Central memory CD8-positive, alpha-beta T cell (primary cell): Measurements from ENCODE around the gene AQP7.
A peak's percentile ranks its signal among the peaks of the same experiment; 100 is the strongest.
"Not testable (repeated sequence)": the region's sequence is repeated elsewhere in the genome, so short reads cannot be mapped to it uniquely, and the experiment has no call there.

Experiments used
- ATAC-seq: fragments of 150-1000 bp; cut with Tn5 transposase; replicated peaks from 2 replicates; pipeline ENCODE4 v1.10.0; 2022; ENCODE audit warnings: mild to moderate bottlenecking, moderate FRiP score, moderate number of reproducible peaks; ENCODE audit not compliant: poor library complexity, severe bottlenecking; ENCODE audit errors: extremely low read depth
- DNase-seq, 2 donors: peaks; one replicate each; pipeline ENCODE4 v3.0.0; 2021; ENCODE audit warnings: low spot score in 2 of 2
- H3K27ac Mint-ChIP-seq: one replicate; pipeline ENCODE4 v1.8.0; 2022; ENCODE audit warnings: low read depth, mild to moderate bottlenecking, moderate library complexity, mixed read lengths
- H3K27me3 Mint-ChIP-seq: one replicate; pipeline ENCODE4 v1.8.0; 2022; ENCODE audit warnings: mixed read lengths
- H3K36me3 Mint-ChIP-seq: one replicate; pipeline ENCODE4 v1.8.0; 2022; ENCODE audit warnings: mild to moderate bottlenecking, moderate library complexity, mixed read lengths; ENCODE audit not compliant: insufficient read depth
- H3K4me1 Mint-ChIP-seq: one replicate; pipeline ENCODE4 v1.8.0; 2022; ENCODE audit warnings: mixed read lengths
- H3K4me3 Mint-ChIP-seq: one replicate; pipeline ENCODE4 v1.8.0; 2022; ENCODE audit warnings: mild to moderate bottlenecking, moderate library complexity, mixed read lengths
- H3K9me3 Mint-ChIP-seq: one replicate; pipeline ENCODE4 v1.8.0; 2022; ENCODE audit warnings: mixed read lengths

Gene AQP7

GRCh38 chr9:33403941-33404787 is 1.8 kb upstream of the AQP7 start:
- peak overlapping the region; percentile 81 for H3K27ac Mint-ChIP-seq
- H3K27me3 Mint-ChIP-seq, result no peaks in the 10 kb centered on the region
- ATAC-seq (no peak), DNase-seq (no peak)
- no peaks in the 10 kb centered on the region for H3K36me3 Mint-ChIP-seq
- no peaks in the 10 kb centered on the region for H3K4me1 Mint-ChIP-seq
- no peaks in the 10 kb centered on the region for H3K9me3 Mint-ChIP-seq
- no peak overlapping the region for H3K4me3 Mint-ChIP-seq

GRCh38 chr9:33401809-33402208 is 559 bp downstream of the AQP7 start:
- DNase-seq, H3K27me3 Mint-ChIP-seq, H3K4me3 Mint-ChIP-seq, H3K36me3 Mint-ChIP-seq, H3K27ac Mint-ChIP-seq, H3K9me3 Mint-ChIP-seq, ATAC-seq, H3K4me1 Mint-ChIP-seq: not testable (repeated sequence)

GRCh38 chr9:33399047-33399446 is 3.3 kb downstream of the AQP7 start:
- not testable (repeated sequence) for H3K4me1 Mint-ChIP-seq, H3K27ac Mint-ChIP-seq, H3K4me3 Mint-ChIP-seq, H3K36me3 Mint-ChIP-seq, DNase-seq, H3K9me3 Mint-ChIP-seq, ATAC-seq
- peaks cover 15% of the 10 kb centered on the region for H3K27me3 Mint-ChIP-seq

GRCh38 chr9:33397801-33398200 is 4.6 kb downstream of the AQP7 start:
- not testable (repeated sequence) for DNase-seq, H3K27ac Mint-ChIP-seq, H3K4me3 Mint-ChIP-seq

DNA sequence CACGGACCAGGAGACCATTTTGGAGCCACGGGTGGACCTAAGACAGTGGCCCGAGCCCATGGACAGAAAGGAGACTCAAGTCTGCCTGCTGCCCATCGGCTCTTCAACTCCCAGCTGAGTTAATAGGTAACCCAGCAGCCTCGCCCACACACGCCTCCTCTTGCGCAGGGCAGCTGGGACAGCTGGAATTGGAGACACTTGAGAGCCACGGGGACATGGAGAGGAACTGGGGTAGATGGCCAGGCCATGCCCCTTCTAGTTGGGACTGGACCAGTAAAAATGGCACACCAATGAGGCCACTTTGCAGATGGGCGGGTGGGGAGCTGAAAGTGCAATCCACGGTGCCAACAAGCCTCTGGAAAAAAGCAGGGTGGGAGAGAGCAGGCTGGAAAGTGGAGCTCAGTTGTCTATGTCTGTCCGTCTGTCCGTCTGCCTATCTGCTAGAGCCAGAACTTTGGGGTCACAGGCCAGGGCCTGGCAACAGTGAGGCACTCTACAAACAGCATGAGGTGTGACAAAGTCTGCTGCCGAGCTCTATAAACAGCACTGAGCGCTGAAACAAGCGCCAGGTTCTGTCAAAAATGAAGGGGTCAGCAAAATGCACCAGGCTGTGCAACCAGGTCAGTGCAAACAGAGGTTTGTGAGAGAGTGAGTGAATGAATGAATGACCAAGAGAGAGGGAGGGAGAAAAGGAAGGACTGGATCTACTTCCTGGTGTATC is 7.0 kb downstream of the AQP7 start:
- H3K27me3 Mint-ChIP-seq, result peaks cover 17% of the 10 kb centered on the region
- not testable (repeated sequence) for H3K4me3 Mint-ChIP-seq, H3K9me3 Mint-ChIP-seq, H3K4me1 Mint-ChIP-seq, H3K27ac Mint-ChIP-seq, DNase-seq, ATAC-seq, H3K36me3 Mint-ChIP-seq

More at GRCh38 chr9:33397801-33398200, 4.6 kb downstream of the AQP7 start:
- H3K36me3 Mint-ChIP-seq, H3K9me3 Mint-ChIP-seq, H3K4me1 Mint-ChIP-seq, ATAC-seq: not testable (repeated sequence)
- peaks cover 15% of the 10 kb centered on the region for H3K27me3 Mint-ChIP-seq

GRCh38 chr9:33393986-33394385 is 8.4 kb downstream of the AQP7 start:
- H3K9me3 Mint-ChIP-seq, DNase-seq, H3K36me3 Mint-ChIP-seq, ATAC-seq, H3K4me3 Mint-ChIP-seq, H3K4me1 Mint-ChIP-seq, H3K27ac Mint-ChIP-seq: not testable (repeated sequence)
- peaks cover 25% of the 10 kb centered on the region for H3K27me3 Mint-ChIP-seq

DNA sequence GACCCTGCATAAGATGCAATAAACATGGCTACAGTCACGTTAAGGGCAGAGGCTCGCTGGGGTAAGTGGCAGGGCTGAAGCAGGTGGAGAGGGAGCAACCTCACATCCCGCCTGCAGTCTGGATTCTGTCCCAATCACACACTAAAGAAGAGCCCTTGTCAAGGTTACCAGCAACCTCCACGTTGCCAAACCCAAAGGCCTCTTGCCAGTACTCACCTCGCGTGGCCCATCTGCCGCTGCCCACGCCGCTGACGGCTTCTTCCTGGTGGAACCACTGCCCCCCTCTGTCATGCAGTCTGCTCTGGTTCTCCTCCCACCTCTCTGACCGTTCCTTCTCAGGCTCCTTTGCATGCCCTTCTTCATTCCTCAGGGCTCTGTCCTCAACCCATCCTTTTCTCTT is 8.8 kb downstream of the AQP7 start:
- no peak overlapping the region for H3K27ac Mint-ChIP-seq
- DNase-seq, result no peak
- H3K4me3 Mint-ChIP-seq, result no peak overlapping the region

GRCh38 chr9:33392591-33393021 is 9.8 kb downstream of the AQP7 start:
- not testable (repeated sequence) for ATAC-seq, H3K4me3 Mint-ChIP-seq, H3K36me3 Mint-ChIP-seq, DNase-seq, H3K27ac Mint-ChIP-seq, H3K4me1 Mint-ChIP-seq, H3K9me3 Mint-ChIP-seq
- peaks cover 36% of the 10 kb centered on the region for H3K27me3 Mint-ChIP-seq

More for the DNA sequence above, 8.8 kb downstream of the AQP7 start:
- peaks cover 26% of the 10 kb centered on the region for H3K27me3 Mint-ChIP-seq
- no peak for ATAC-seq
- no peaks in the 10 kb centered on the region for H3K9me3 Mint-ChIP-seq
- no peaks in the 10 kb centered on the region for H3K36me3 Mint-ChIP-seq
- H3K4me1 Mint-ChIP-seq, result no peaks in the 10 kb centered on the region

- not testable (repeated sequence) for H3K9me3 Mint-ChIP-seq, H3K4me1 Mint-ChIP-seq, DNase-seq, H3K36me3 Mint-ChIP-seq, H3K27ac Mint-ChIP-seq, ATAC-seq, H3K4me3 Mint-ChIP-seq
- peaks cover 39% of the 10 kb centered on the region for H3K27me3 Mint-ChIP-seq
Measured at GRCh38 chr9:33391111-33391771, 11.1 kb downstream of the AQP7 start.

DNA sequence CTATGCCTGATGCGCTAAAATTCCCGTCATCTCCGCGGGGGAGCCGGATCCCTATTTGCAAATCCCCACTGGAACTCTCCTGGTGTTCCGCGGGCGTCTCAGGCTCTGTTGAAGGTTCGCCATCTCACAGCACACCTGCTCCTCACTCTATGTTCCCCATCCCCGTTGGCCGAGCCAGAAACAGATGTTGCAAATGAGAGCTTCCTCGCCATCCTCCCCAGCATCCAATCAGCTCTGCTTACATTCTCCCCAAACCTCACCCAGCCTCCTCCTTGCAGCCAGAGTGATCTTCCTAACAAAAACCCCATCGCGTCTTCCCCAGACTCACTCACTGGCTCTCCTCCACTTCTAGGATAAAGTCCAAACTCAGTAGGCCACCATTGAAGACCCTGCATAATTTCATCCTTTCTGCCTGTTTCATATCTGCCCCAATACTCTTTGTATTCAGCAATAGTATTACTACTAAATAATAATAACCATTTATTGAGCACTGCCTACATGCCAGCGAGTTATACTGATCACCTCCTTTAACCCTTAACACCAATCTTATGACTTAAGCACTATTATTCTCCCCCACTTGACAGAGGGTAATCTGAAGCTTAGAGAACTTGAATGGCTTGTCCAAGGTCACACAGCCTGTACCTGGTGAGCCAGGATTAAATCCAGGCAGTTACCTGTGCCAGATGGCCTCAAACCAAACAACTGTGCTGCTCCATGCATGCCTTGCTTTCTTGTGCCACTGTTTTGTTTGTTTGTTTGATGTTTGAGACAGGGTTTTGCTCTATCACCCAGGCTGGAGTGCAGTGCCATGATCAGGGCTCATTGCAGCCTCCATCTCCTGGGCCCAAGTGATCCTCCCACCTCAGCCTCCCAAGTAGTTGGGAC is 14.0 kb downstream of the AQP7 start:
- Mint-ChIP-seq H3K36me3 (no peaks in the 10 kb centered on the region), H3K27ac (no peak overlapping the region), H3K27me3 (peaks cover 24% of the 10 kb centered on the region), H3K4me1 (no peaks in the 10 kb centered on the region), H3K9me3 (no peaks in the 10 kb centered on the region), H3K4me3 (no peak overlapping the region)
- no peak for ATAC-seq
- no peak for DNase-seq

DNA sequence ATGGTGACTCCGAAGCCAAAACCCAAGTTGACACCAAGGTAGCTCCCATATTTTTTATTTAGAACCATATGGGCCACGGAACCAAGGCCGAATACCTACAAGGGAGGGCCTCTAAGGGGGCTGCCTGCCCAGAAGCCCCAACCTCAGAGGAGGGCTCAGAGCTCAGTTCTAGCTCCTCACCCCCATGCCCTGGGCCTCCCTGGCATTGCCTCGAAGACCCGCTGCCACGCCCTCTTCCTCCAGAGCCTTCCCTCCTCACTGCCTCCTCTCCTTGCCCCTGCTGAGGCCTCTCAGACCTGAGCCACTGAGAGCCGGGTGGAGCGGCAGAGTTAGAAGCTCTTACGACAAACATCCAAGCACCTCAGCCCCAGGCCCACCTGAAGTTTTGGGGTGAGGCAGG is 15.4 kb downstream of the AQP7 start:
- H3K4me3 Mint-ChIP-seq, ATAC-seq: not testable (repeated sequence)

GRCh38 chr9:33386641-33386996 is 15.7 kb downstream of the AQP7 start:
- not testable (repeated sequence) for H3K9me3 Mint-ChIP-seq, ATAC-seq, H3K36me3 Mint-ChIP-seq, H3K4me3 Mint-ChIP-seq, H3K4me1 Mint-ChIP-seq, H3K27ac Mint-ChIP-seq, DNase-seq
- peaks cover 24% of the 10 kb centered on the region for H3K27me3 Mint-ChIP-seq

More for the DNA sequence above, 15.4 kb downstream of the AQP7 start:
- DNase-seq, H3K36me3 Mint-ChIP-seq, H3K4me1 Mint-ChIP-seq, H3K27ac Mint-ChIP-seq, H3K9me3 Mint-ChIP-seq: not testable (repeated sequence)
- H3K27me3 Mint-ChIP-seq, result peaks cover 24% of the 10 kb centered on the region
